B cell (primary cell): ENCODE data around the gene COL6A1.
"Not testable (repeated sequence)": the region's sequence is repeated elsewhere in the genome, so short reads cannot be mapped to it uniquely, and the experiment has no call there.

ENCODE experiments used
- EZH2 ChIP-seq: IDR thresholded peaks from 2 replicates; pipeline ENCODE4 v1.6.1; 2012; ENCODE audit warnings: borderline replicate concordance, low read depth, mild to moderate bottlenecking, moderate library complexity, low read length; ENCODE audit not compliant: insufficient read depth, poor library complexity, severe bottlenecking
- TF ChIP-seq, protein P1 (sequence below): fragments of 200-600 bp; IDR thresholded peaks from one replicate; pipeline ENCODE4 v1.8.0; 2022; ENCODE audit warnings: antibody characterized with exemption, mild to moderate bottlenecking

DNA sequence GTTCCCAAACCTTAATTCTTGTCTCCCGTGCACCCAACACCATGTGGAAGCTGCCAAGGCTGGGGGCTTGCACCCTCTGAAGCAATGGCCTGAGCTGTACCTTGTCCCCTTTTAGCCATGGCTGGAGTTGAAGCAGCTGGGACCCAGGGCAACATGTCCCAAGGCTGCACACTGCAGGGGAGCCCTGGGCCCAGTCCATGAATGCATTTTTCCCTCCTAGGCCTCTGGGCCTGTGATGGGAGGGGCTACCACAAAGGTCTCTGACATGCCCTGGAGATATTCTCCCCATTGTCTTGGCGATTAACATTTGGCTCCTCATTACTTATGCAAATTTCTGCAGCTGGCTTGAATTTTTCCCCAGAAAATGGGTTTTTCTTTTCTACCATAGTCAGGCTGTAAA is 20.2 kb upstream of the COL6A1 start:
- TF ChIP-seq EZH2, result not testable (repeated sequence)
- TF ChIP-seq, protein P1, sequence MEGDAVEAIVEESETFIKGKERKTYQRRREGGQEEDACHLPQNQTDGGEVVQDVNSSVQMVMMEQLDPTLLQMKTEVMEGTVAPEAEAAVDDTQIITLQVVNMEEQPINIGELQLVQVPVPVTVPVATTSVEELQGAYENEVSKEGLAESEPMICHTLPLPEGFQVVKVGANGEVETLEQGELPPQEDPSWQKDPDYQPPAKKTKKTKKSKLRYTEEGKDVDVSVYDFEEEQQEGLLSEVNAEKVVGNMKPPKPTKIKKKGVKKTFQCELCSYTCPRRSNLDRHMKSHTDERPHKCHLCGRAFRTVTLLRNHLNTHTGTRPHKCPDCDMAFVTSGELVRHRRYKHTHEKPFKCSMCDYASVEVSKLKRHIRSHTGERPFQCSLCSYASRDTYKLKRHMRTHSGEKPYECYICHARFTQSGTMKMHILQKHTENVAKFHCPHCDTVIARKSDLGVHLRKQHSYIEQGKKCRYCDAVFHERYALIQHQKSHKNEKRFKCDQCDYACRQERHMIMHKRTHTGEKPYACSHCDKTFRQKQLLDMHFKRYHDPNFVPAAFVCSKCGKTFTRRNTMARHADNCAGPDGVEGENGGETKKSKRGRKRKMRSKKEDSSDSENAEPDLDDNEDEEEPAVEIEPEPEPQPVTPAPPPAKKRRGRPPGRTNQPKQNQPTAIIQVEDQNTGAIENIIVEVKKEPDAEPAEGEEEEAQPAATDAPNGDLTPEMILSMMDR, result not testable (repeated sequence)
